Neural progenitor cell (in vitro differentiated cells): ENCODE results near the gene ECM1. TPM values are rescaled to one million over a fixed set of nuclear protein-coding genes. Genes with fewer than 3 reads are reported as not detected.

Source experiments
- DNase-seq: peaks from one replicate; pipeline ENCODE4 v3.0.0-alpha.2; 2016; ENCODE audit warnings: low spot score
- H2AFZ ChIP-seq: fragments of 200-600 bp; sonication (generic); replicated peaks from 2 replicates; pipeline ENCODE4 v1.6.1; 2016; ENCODE audit warnings: antibody characterized with exemption
- H3F3A ChIP-seq: fragments of 200-600 bp; sonication (generic); 2 replicates; pipeline ENCODE4 v1.6.1; 2016; ENCODE audit warnings: antibody characterized with exemption, low read depth
- H3K27ac ChIP-seq: fragments of 200-600 bp; sonication (generic); 2 replicates; pipeline ENCODE4 v1.5.1; 2016; ENCODE audit warnings: mild to moderate bottlenecking
- H3K27me3 ChIP-seq: fragments of 200-600 bp; sonication (generic); 2 replicates; pipeline ENCODE4 v1.6.1; 2016; ENCODE audit warnings: mild to moderate bottlenecking, moderate library complexity
- H3K36me3 ChIP-seq: fragments of 200-600 bp; sonication (generic); 2 replicates; pipeline ENCODE4 v1.5.1; 2016
- H3K4me1 ChIP-seq: fragments of 200-600 bp; sonication (generic); 2 replicates; pipeline ENCODE4 v1.6.1; 2016; ENCODE audit warnings: mixed run types
- H3K4me2 ChIP-seq: fragments of 200-600 bp; sonication (generic); 2 replicates; pipeline ENCODE4 v1.6.1; 2016
- H3K4me3 ChIP-seq: fragments of 200-600 bp; sonication (generic); 2 replicates; pipeline ENCODE4 v1.5.1; 2016
- H3K79me2 ChIP-seq: fragments of 200-600 bp; sonication (generic); 2 replicates; pipeline ENCODE4 v1.6.1; 2016; ENCODE audit warnings: low read depth
- H3K9ac ChIP-seq: fragments of 200-600 bp; sonication (generic); 2 replicates; pipeline ENCODE4 v1.6.1; 2016
- H3K9me3 ChIP-seq: fragments of 200-600 bp; sonication (generic); 2 replicates; pipeline ENCODE4 v1.5.1; 2016; ENCODE audit warnings: low read depth
- H4K20me1 ChIP-seq: fragments of 200-600 bp; sonication (generic); 2 replicates; pipeline ENCODE4 v1.6.1; 2016; ENCODE audit warnings: low read depth
- H3K27ac Mint-ChIP-seq: 3 replicates; pipeline ENCODE4 v1.8.0; 2021; ENCODE audit warnings: mixed read lengths
- H3K27me3 Mint-ChIP-seq: 2 replicates; pipeline ENCODE4 v1.8.0; 2022; ENCODE audit warnings: low read depth, mild to moderate bottlenecking, inconsistent platforms, moderate library complexity, mixed read lengths; ENCODE audit not compliant: insufficient read depth
- H3K36me3 Mint-ChIP-seq: 3 replicates; pipeline ENCODE4 v1.8.0; 2021; ENCODE audit warnings: mixed read lengths
- H3K4me1 Mint-ChIP-seq: 3 replicates; pipeline ENCODE4 v1.8.0; 2021; ENCODE audit warnings: mixed read lengths
- H3K4me3 Mint-ChIP-seq: 3 replicates; pipeline ENCODE4 v1.8.0; 2021; ENCODE audit warnings: mild to moderate bottlenecking, moderate library complexity, mixed read lengths
- H3K9me3 Mint-ChIP-seq: 3 replicates; pipeline ENCODE4 v1.8.0; 2020; ENCODE audit warnings: mixed read lengths
- CTCF ChIP-seq: fragments of 200-600 bp; sonication (generic); IDR thresholded peaks from 2 replicates; pipeline ENCODE4 v1.5.1; 2017; ENCODE audit warnings: antibody characterized with exemption, mild to moderate bottlenecking
- EZH2 ChIP-seq: fragments of 200-600 bp; sonication (generic); IDR thresholded peaks from 2 replicates; pipeline ENCODE4 v1.6.1; 2017; ENCODE audit warnings: antibody characterized with exemption, mild to moderate bottlenecking, moderate library complexity
- EZH2phosphoT487 ChIP-seq: fragments of 200-600 bp; sonication (generic); IDR thresholded peaks from 2 replicates; pipeline ENCODE4 v1.6.1; 2017; ENCODE audit warnings: antibody characterized with exemption
- total RNA-seq: library from RNA; depleted of rRNA; stranded (reverse); fragments of >200 nt; gene quantifications from 2 replicates; pipeline ENCODE4 v1.2.3, GENCODE V29; 2015; ENCODE audit warnings: low replicate concordance

ECM1 gene
- total RNA-seq, 1 donor from 2014 or later, result 0.30 TPM

GRCh38 chr1:150534002-150534401 is 26.1 kb downstream of the ECM1 start:
- Histone ChIP-seq H3K4me1 (peaks cover 4% of the 10 kb centered on the region), H3K4me3 (no peak overlapping the region), H3K79me2 (no peaks in the 10 kb centered on the region), H3K27ac (no peak overlapping the region), H4K20me1 (no peaks in the 10 kb centered on the region), H3K36me3 (no peaks in the 10 kb centered on the region), H3K9ac (no peak overlapping the region), H2AFZ (no peak overlapping the region), H3K27me3 (no peaks in the 10 kb centered on the region), H3K9me3 (no peaks in the 10 kb centered on the region), H3F3A (peaks cover 8% of the 10 kb centered on the region), H3K4me2 (no peak overlapping the region)
- Mint-ChIP-seq H3K4me3 (no peak overlapping the region), H3K4me1 (peaks cover 19% of the 10 kb centered on the region), H3K36me3 (no peaks in the 10 kb centered on the region), H3K27me3 (peaks cover 4% of the 10 kb centered on the region), H3K9me3 (no peaks in the 10 kb centered on the region), H3K27ac (no peak overlapping the region)
- no peak for DNase-seq
- no peak for TF ChIP-seq EZH2phosphoT487
- TF ChIP-seq CTCF, result no peak
- TF ChIP-seq EZH2, result no peak

- no peaks in the 10 kb centered on the region for H3K79me2 ChIP-seq
- H3K4me1 ChIP-seq, result peaks cover 4% of the 10 kb centered on the region
- H3K9me3 Mint-ChIP-seq, result no peaks in the 10 kb centered on the region
- H3K4me3 Mint-ChIP-seq, result no peak overlapping the region
- DNase-seq, result peak; percentile 11
- no peak overlapping the region for H3K27ac Mint-ChIP-seq
- peaks cover 8% of the 10 kb centered on the region for H3F3A ChIP-seq
- peaks cover 4% of the 10 kb centered on the region for H3K27me3 Mint-ChIP-seq
- no peak overlapping the region for H3K9ac ChIP-seq
- H3K27ac ChIP-seq, result no peak overlapping the region
- no peaks in the 10 kb centered on the region for H3K36me3 ChIP-seq
- H3K4me1 Mint-ChIP-seq, result peaks cover 19% of the 10 kb centered on the region
- no peak for TF ChIP-seq EZH2phosphoT487
- TF ChIP-seq EZH2, result no peak
- no peaks in the 10 kb centered on the region for H3K9me3 ChIP-seq
- no peaks in the 10 kb centered on the region for H3K36me3 Mint-ChIP-seq
- H2AFZ ChIP-seq, result no peak overlapping the region
- no peak overlapping the region for H3K4me3 ChIP-seq
- H4K20me1 ChIP-seq, result no peaks in the 10 kb centered on the region
- H3K27me3 ChIP-seq, result no peaks in the 10 kb centered on the region
- H3K4me2 ChIP-seq, result no peak overlapping the region
These were observed 27.8 kb downstream of the ECM1 start for GRCh38 chr1:150535511-150536287.

GRCh38 chr1:150536836-150537731 is 29.2 kb downstream of the ECM1 start:
- no peaks in the 10 kb centered on the region for H3K36me3 Mint-ChIP-seq
- no peak for TF ChIP-seq CTCF
- TF ChIP-seq EZH2, result no peak
- TF ChIP-seq EZH2phosphoT487, result no peak
- Histone ChIP-seq H3K79me2 (no peaks in the 10 kb centered on the region), H2AFZ (no peak overlapping the region), H3K27me3 (no peaks in the 10 kb centered on the region), H3K27ac (no peak overlapping the region), H3K4me1 (peaks cover 4% of the 10 kb centered on the region), H3K4me3 (no peak overlapping the region), H3K36me3 (no peaks in the 10 kb centered on the region), H3K4me2 (no peak overlapping the region), H3K9me3 (no peaks in the 10 kb centered on the region), H3F3A (peaks cover 4% of the 10 kb centered on the region), H4K20me1 (no peaks in the 10 kb centered on the region), H3K9ac (no peak overlapping the region)
- H3K4me1 Mint-ChIP-seq, result peaks cover 16% of the 10 kb centered on the region
- no peaks in the 10 kb centered on the region for H3K9me3 Mint-ChIP-seq
- no peak overlapping the region for H3K27ac Mint-ChIP-seq
- DNase-seq, result no peak
- H3K4me3 Mint-ChIP-seq, result no peak overlapping the region
- peaks cover 4% of the 10 kb centered on the region for H3K27me3 Mint-ChIP-seq
